HEK293 (cell line): ENCODE results near the gene PLXNA2.

Experiments used
- EGR2 ChIP-seq: fragments of 450-650 bp; formaldehyde crosslinking; IDR thresholded peaks from 2 replicates; pipeline ENCODE4 v1.5.1; 2016; ENCODE audit warnings: low read depth, missing biosample characterization, missing genetic modification characterization
- ELK4 ChIP-seq: IDR thresholded peaks from 2 replicates; pipeline ENCODE4 v1.6.1; 2011; ENCODE audit warnings: mild to moderate bottlenecking, low read depth, low read length, borderline replicate concordance
- GLI2 ChIP-seq: fragments of 450-650 bp; formaldehyde crosslinking; IDR thresholded peaks from 2 replicates; pipeline ENCODE4; 2017; ENCODE audit warnings: missing biosample characterization, missing genetic modification characterization, low read depth, borderline replicate concordance
- GLIS1 ChIP-seq: fragments of 450-650 bp; formaldehyde crosslinking; IDR thresholded peaks from 2 replicates; pipeline ENCODE4 v1.5.1; 2016; ENCODE audit warnings: missing biosample characterization, missing genetic modification characterization
- HOXA7 ChIP-seq: sonication (generic); formaldehyde crosslinking; IDR thresholded peaks from 2 replicates; pipeline ENCODE4 v1.8.1; 2022; ENCODE audit warnings: missing genetic modification reagents, borderline replicate concordance
- HOXD13 ChIP-seq: sonication (generic); formaldehyde crosslinking; IDR thresholded peaks from 2 replicates; pipeline ENCODE4 v1.8.0; 2022; ENCODE audit warnings: missing genetic modification reagents, borderline replicate concordance
- IKZF3 ChIP-seq: fragments of 450-650 bp; IDR thresholded peaks from 2 replicates; pipeline ENCODE4 v1.5.0; 2018; ENCODE audit warnings: missing biosample characterization, mild to moderate bottlenecking, missing genetic modification characterization, moderate library complexity
- KLF10 ChIP-seq: fragments of 450-650 bp; IDR thresholded peaks from 2 replicates; pipeline ENCODE4 v1.5.1; 2018; ENCODE audit warnings: missing biosample characterization, mild to moderate bottlenecking, missing genetic modification characterization
- MYNN ChIP-seq: fragments of 450-650 bp; formaldehyde crosslinking; IDR thresholded peaks from 2 replicates; pipeline ENCODE4 v1.5.1; 2016; ENCODE audit warnings: missing biosample characterization, missing genetic modification characterization, borderline replicate concordance
- PATZ1 ChIP-seq: fragments of 450-650 bp; formaldehyde crosslinking; IDR thresholded peaks from 2 replicates; pipeline ENCODE4 v1.5.1; 2016; ENCODE audit warnings: missing biosample characterization, missing genetic modification characterization
- REPIN1 ChIP-seq: fragments of 450-650 bp; formaldehyde crosslinking; IDR thresholded peaks from 2 replicates; pipeline ENCODE4 v1.5.1; 2017; ENCODE audit warnings: missing biosample characterization, missing genetic modification characterization, low read depth
- SP7 ChIP-seq: fragments of 450-650 bp; formaldehyde crosslinking; IDR thresholded peaks from 2 replicates; pipeline ENCODE4 v1.5.1; 2016; ENCODE audit warnings: missing biosample characterization, missing genetic modification characterization
- ZBTB8A ChIP-seq: fragments of 450-650 bp; formaldehyde crosslinking; IDR thresholded peaks from 2 replicates; pipeline ENCODE4 v1.5.1; 2016; ENCODE audit warnings: missing biosample characterization, missing genetic modification characterization
- ZFHX2 ChIP-seq: fragments of 450-650 bp; formaldehyde crosslinking; conservative IDR thresholded peaks from 2 replicates; pipeline ENCODE4 v1.5.1; 2016; ENCODE audit warnings: missing biosample characterization, missing genetic modification characterization
- ZFP3 ChIP-seq: fragments of 450-650 bp; formaldehyde crosslinking; IDR thresholded peaks from 2 replicates; pipeline ENCODE4 v1.5.1; 2016; ENCODE audit warnings: low read depth, missing biosample characterization, missing genetic modification characterization
- ZNF114 ChIP-seq: fragments of 450-650 bp; formaldehyde crosslinking; IDR thresholded peaks from 2 replicates; pipeline ENCODE4 v1.5.0; 2017; ENCODE audit warnings: missing biosample characterization, missing genetic modification characterization
- ZNF2 ChIP-seq: fragments of 450-650 bp; formaldehyde crosslinking; IDR thresholded peaks from 2 replicates; pipeline ENCODE4 v1.5.1; 2016; ENCODE audit warnings: missing biosample characterization, missing genetic modification characterization
- ZNF610 ChIP-seq: fragments of 450-650 bp; formaldehyde crosslinking; IDR thresholded peaks from 2 replicates; pipeline ENCODE4 v1.5.1; 2016; ENCODE audit warnings: missing biosample characterization, missing genetic modification characterization, borderline replicate concordance
- ZNF677 ChIP-seq: fragments of 450-650 bp; IDR thresholded peaks from 2 replicates; pipeline ENCODE4 v1.5.0; 2018; ENCODE audit warnings: missing biosample characterization, mild to moderate bottlenecking, missing genetic modification characterization, moderate library complexity
- ZNF701 ChIP-seq: fragments of 450-650 bp; formaldehyde crosslinking; IDR thresholded peaks from 2 replicates; pipeline ENCODE4 v1.5.1; 2016; ENCODE audit warnings: missing biosample characterization, missing genetic modification characterization
- ZNF747 ChIP-seq: fragments of 450-650 bp; formaldehyde crosslinking; IDR thresholded peaks from 2 replicates; pipeline ENCODE4 v1.5.1; 2016; ENCODE audit warnings: missing biosample characterization, missing genetic modification characterization
- ZNF791 ChIP-seq: fragments of 450-650 bp; formaldehyde crosslinking; IDR thresholded peaks from 2 replicates; pipeline ENCODE4 v1.5.1; 2016; ENCODE audit warnings: missing biosample characterization, missing genetic modification characterization
- ZSCAN30 ChIP-seq: fragments of 450-650 bp; IDR thresholded peaks from 2 replicates; pipeline ENCODE4 v1.5.1; 2018; ENCODE audit warnings: missing biosample characterization, mild to moderate bottlenecking, missing genetic modification characterization, moderate library complexity
- ZSCAN5A ChIP-seq: fragments of 450-650 bp; formaldehyde crosslinking; IDR thresholded peaks from 2 replicates; pipeline ENCODE4 v1.5.1; 2016; ENCODE audit warnings: missing biosample characterization, missing genetic modification characterization
- TF ChIP-seq, protein P1 (sequence below): fragments of 450-650 bp; formaldehyde crosslinking; IDR thresholded peaks from 2 replicates; pipeline ENCODE4 v1.5.1; 2016; ENCODE audit warnings: missing biosample characterization, missing genetic modification characterization
- TF ChIP-seq, protein P2 (sequence below): fragments of 450-650 bp; formaldehyde crosslinking; IDR thresholded peaks from 2 replicates; pipeline ENCODE4 v1.5.1; 2017; ENCODE audit warnings: missing biosample characterization, missing genetic modification characterization
- TF ChIP-seq, protein P3 (sequence below): fragments of 450-650 bp; IDR thresholded peaks from 2 replicates; pipeline ENCODE4 v1.5.1; 2018; ENCODE audit warnings: missing biosample characterization, mild to moderate bottlenecking, missing genetic modification characterization
- TF ChIP-seq, protein P4 (sequence below): fragments of 450-650 bp; formaldehyde crosslinking; optimal IDR thresholded peaks from 2 replicates; pipeline ENCODE3; 2016; ENCODE audit warnings: missing biosample characterization, mild to moderate bottlenecking, missing genetic modification characterization
- TF ChIP-seq, protein P5 (sequence below): fragments of 450-650 bp; IDR thresholded peaks from 2 replicates; pipeline ENCODE4 v1.5.1; 2018; ENCODE audit warnings: missing biosample characterization, missing genetic modification characterization

Gene PLXNA2

DNA sequence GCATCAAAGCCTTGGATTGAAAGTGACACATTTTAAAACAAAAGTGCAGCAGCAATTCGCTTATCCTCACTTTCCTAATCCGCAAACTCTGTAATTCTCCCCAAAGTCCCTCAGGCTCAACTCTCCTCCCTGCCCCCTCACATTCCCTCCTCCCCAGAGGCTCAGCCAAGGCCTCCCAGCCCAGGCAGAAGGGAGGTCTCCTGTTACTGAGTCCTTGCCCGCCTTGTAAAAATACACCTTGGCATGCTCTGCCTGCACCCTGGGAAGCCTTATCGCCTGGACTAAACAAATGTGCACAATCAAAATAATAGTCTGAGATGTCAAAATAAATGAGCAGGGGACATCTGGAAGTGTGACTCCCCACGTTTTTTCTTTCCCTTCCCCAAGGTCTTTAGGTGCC lies 109.7 kb downstream of the PLXNA2 start (continued):
- peak; percentile 97 for TF ChIP-seq GLIS1 (tag by site-specific recombination)
- TF ChIP-seq ZNF747 (tag by site-specific recombination), result no peak
- TF ChIP-seq HOXD13 (CRISPR knock-in tag), result no peak
- peak; percentile 77 for TF ChIP-seq IKZF3 (tag by site-specific recombination)
- no peak for TF ChIP-seq ZNF701 (tag by site-specific recombination)
- TF ChIP-seq GLI2, result 0 out of 2 replicates have a peak, but pooled peaks have one; percentile 29
- TF ChIP-seq ZFP3 (tag by site-specific recombination), result no peak
- TF ChIP-seq REPIN1, result no peak
- no peak for TF ChIP-seq KLF10 (tag by site-specific recombination)
- peak; percentile 51; the same call in 1 of the 2 replicates for TF ChIP-seq ZSCAN30
- no peak for TF ChIP-seq ZFHX2 (tag by site-specific recombination)
- no peak for TF ChIP-seq ZBTB8A
- TF ChIP-seq, protein P1, sequence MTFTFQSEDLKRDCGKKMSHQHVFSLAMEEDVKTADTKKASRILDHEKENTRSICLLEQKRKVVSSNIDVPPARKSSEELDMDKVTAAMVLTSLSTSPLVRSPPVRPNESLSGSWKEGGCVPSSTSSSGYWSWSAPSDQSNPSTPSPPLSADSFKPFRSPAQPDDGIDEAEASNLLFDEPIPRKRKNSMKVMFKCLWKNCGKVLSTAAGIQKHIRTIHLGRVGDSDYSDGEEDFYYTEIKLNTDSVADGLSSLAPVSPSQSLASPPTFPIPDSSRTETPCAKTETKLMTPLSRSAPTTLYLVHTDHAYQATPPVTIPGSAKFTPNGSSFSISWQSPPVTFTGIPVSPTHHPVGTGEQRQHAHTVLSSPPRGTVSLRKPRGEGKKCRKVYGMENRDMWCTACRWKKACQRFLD (tag by site-specific recombination), result no peak
- TF ChIP-seq, protein P2, sequence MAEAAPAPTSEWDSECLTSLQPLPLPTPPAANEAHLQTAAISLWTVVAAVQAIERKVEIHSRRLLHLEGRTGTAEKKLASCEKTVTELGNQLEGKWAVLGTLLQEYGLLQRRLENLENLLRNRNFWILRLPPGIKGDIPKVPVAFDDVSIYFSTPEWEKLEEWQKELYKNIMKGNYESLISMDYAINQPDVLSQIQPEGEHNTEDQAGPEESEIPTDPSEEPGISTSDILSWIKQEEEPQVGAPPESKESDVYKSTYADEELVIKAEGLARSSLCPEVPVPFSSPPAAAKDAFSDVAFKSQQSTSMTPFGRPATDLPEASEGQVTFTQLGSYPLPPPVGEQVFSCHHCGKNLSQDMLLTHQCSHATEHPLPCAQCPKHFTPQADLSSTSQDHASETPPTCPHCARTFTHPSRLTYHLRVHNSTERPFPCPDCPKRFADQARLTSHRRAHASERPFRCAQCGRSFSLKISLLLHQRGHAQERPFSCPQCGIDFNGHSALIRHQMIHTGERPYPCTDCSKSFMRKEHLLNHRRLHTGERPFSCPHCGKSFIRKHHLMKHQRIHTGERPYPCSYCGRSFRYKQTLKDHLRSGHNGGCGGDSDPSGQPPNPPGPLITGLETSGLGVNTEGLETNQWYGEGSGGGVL, result peak; percentile 51; the same call in 1 of the 2 replicates
- TF ChIP-seq, protein P3, sequence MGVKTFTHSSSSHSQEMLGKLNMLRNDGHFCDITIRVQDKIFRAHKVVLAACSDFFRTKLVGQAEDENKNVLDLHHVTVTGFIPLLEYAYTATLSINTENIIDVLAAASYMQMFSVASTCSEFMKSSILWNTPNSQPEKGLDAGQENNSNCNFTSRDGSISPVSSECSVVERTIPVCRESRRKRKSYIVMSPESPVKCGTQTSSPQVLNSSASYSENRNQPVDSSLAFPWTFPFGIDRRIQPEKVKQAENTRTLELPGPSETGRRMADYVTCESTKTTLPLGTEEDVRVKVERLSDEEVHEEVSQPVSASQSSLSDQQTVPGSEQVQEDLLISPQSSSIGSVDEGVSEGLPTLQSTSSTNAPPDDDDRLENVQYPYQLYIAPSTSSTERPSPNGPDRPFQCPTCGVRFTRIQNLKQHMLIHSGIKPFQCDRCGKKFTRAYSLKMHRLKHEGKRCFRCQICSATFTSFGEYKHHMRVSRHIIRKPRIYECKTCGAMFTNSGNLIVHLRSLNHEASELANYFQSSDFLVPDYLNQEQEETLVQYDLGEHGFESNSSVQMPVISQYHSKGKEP, result 0 out of 2 replicates have a peak, but pooled peaks have one; percentile 42
- TF ChIP-seq SP7 (tag by site-specific recombination), result 0 out of 2 replicates have a peak, but pooled peaks have one; percentile 30
- TF ChIP-seq HOXA7, result no peak
- TF ChIP-seq PATZ1 (tag by site-specific recombination), result peak; percentile 29; the same call in 1 of the 2 replicates
- TF ChIP-seq ZNF610 (tag by site-specific recombination), result peak; percentile 45; the same call in 1 of the 2 replicates
- TF ChIP-seq ZNF677 (tag by site-specific recombination), result no peak
- TF ChIP-seq ZNF114, result no peak
- no peak for TF ChIP-seq ZSCAN5A (tag by site-specific recombination)
- TF ChIP-seq, protein P4, sequence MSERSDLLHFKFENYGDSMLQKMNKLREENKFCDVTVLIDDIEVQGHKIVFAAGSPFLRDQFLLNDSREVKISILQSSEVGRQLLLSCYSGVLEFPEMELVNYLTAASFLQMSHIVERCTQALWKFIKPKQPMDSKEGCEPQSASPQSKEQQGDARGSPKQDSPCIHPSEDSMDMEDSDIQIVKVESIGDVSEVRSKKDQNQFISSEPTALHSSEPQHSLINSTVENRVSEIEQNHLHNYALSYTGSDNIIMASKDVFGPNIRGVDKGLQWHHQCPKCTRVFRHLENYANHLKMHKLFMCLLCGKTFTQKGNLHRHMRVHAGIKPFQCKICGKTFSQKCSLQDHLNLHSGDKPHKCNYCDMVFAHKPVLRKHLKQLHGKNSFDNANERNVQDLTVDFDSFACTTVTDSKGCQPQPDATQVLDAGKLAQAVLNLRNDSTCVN (tag by site-specific recombination), result no peak
- no peak for TF ChIP-seq ZNF2
- TF ChIP-seq, protein P5, sequence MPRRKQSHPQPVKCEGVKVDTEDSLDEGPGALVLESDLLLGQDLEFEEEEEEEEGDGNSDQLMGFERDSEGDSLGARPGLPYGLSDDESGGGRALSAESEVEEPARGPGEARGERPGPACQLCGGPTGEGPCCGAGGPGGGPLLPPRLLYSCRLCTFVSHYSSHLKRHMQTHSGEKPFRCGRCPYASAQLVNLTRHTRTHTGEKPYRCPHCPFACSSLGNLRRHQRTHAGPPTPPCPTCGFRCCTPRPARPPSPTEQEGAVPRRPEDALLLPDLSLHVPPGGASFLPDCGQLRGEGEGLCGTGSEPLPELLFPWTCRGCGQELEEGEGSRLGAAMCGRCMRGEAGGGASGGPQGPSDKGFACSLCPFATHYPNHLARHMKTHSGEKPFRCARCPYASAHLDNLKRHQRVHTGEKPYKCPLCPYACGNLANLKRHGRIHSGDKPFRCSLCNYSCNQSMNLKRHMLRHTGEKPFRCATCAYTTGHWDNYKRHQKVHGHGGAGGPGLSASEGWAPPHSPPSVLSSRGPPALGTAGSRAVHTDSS (tag by site-specific recombination), result no peak
- peak; percentile 20; the same call in 1 of the 2 replicates for TF ChIP-seq EGR2 (tag by site-specific recombination)
- peak; percentile 79 for TF ChIP-seq MYNN (tag by site-specific recombination)
- TF ChIP-seq ZNF791 (tag by site-specific recombination), result no peak
- TF ChIP-seq ELK4, result no peak
